Fibroblast of the aortic adventitia (primary cell): Measurements from ENCODE around the gene TOM1L2. TPM values are rescaled to one million over a fixed set of nuclear protein-coding genes. Genes with fewer than 3 reads are reported as not detected.

Experiments
- DNase-seq: peaks from one replicate; pipeline ENCODE4 v3.0.0-alpha.2; 2010; ENCODE audit warnings: low read depth
- H3K4me3 ChIP-seq: 2 replicates; pipeline ENCODE4 v1.5.1; 2011; ENCODE audit warnings: low read depth, mild to moderate bottlenecking, control low read depth, low read length, moderate library complexity
- CTCF ChIP-seq: IDR thresholded peaks from 2 replicates; pipeline ENCODE4 v1.5.1; 2011; ENCODE audit warnings: mild to moderate bottlenecking, low read length, control low read depth, inconsistent platforms; ENCODE audit not compliant: insufficient read depth
- total RNA-seq: library from RNA; depleted of rRNA; stranded (reverse); fragments of >200 nt; gene quantifications from 2 replicates; pipeline ENCODE4 v1.2.3, GENCODE V29; 2012; ENCODE audit warnings: low replicate concordance

Gene TOM1L2
- total RNA-seq, 1 donor = 40.3 TPM

- DNase-seq = no peak
- peak overlapping the region; percentile 38 for H3K4me3 ChIP-seq
- no peak for TF ChIP-seq CTCF
Measured at GRCh38 chr17:17824119-17824782, 147.9 kb downstream of the TOM1L2 start.

- peak overlapping the region; percentile 71 for H3K4me3 ChIP-seq
- DNase-seq = peak; percentile 64
- TF ChIP-seq CTCF = no peak
Measured at GRCh38 chr17:17823433-17824118, 148.6 kb downstream of the TOM1L2 start.

- no peak for TF ChIP-seq CTCF
- DNase-seq = no peak
- H3K4me3 ChIP-seq = peak overlapping the region; percentile 71
Measured at GRCh38 chr17:17822616-17823015, 149.6 kb downstream of the TOM1L2 start.

GRCh38 chr17:17822189-17822588 is 150.0 kb downstream of the TOM1L2 start:
- no peak for TF ChIP-seq CTCF
- peak; percentile 96 for DNase-seq
- H3K4me3 ChIP-seq = peak overlapping the region; percentile 71

GRCh38 chr17:17820463-17821158 is 151.6 kb downstream of the TOM1L2 start:
- peak overlapping the region; percentile 25 for H3K4me3 ChIP-seq
- no peak for DNase-seq
- TF ChIP-seq CTCF = no peak

- DNase-seq = no peak
- no peak for TF ChIP-seq CTCF
- H3K4me3 ChIP-seq = no peak overlapping the region
Measured at GRCh38 chr17:17820046-17820445, 152.2 kb downstream of the TOM1L2 start.
